MCF 10A (cell line): Measurements from ENCODE around the gene NFIA. TPM values are rescaled to one million over a fixed set of nuclear protein-coding genes. Genes with fewer than 3 reads are reported as not detected.

Experiments used
- BruUV-seq: library from RNA; stranded (reverse); fragments of 400-500 nt; replicated peaks from 2 replicates; lab custom pipeline; 2021; lab: Mats Ljungman, UMichigan
- CTCF ChIA-PET: fragments of 300-600 bp; sonication (Branson Sonifier 250); formaldehyde crosslinking; extraction: SDS; loops from one replicate; lab custom pipeline; 2021; ENCODE audit warnings: antibody characterized with exemption, inconsistent platforms; lab: Yijun Ruan, JAX
- POLR2A ChIA-PET: fragments of 300-600, 350-650 bp; sonication (Branson Sonifier 250); formaldehyde crosslinking; extraction: SDS; loops from one replicate; lab custom pipeline; 2020; ENCODE audit warnings: antibody characterized with exemption, inconsistent platforms; lab: Yijun Ruan, JAX
- DNase-seq: peaks from one replicate; pipeline ENCODE4 v3.0.0-alpha.2; 2018; ENCODE audit not compliant: unreplicated experiment
- H3K27ac Mint-ChIP-seq: one replicate; pipeline ENCODE4 v1.8.0; 2022; ENCODE audit warnings: mild to moderate bottlenecking, low read depth, mixed read lengths; ENCODE audit not compliant: unreplicated experiment
- H3K27me3 Mint-ChIP-seq: one replicate; pipeline ENCODE4 v1.8.0; 2022; ENCODE audit warnings: mixed read lengths; ENCODE audit not compliant: insufficient read depth, unreplicated experiment
- H3K36me3 Mint-ChIP-seq: one replicate; pipeline ENCODE4 v1.8.0; 2022; ENCODE audit warnings: mild to moderate bottlenecking, moderate library complexity, mixed read lengths; ENCODE audit not compliant: insufficient read depth, unreplicated experiment
- H3K4me1 Mint-ChIP-seq: one replicate; pipeline ENCODE4 v1.8.0; 2022; ENCODE audit warnings: mixed read lengths; ENCODE audit not compliant: insufficient read depth, unreplicated experiment
- H3K4me3 Mint-ChIP-seq: one replicate; pipeline ENCODE4 v1.8.0; 2022; ENCODE audit warnings: mild to moderate bottlenecking, moderate library complexity, mixed read lengths; ENCODE audit not compliant: unreplicated experiment
- H3K9me3 Mint-ChIP-seq: one replicate; pipeline ENCODE4 v1.8.0; 2022; ENCODE audit warnings: mixed read lengths; ENCODE audit not compliant: unreplicated experiment
- intact Hi-C: fragments of 100-400 bp; cut with micrococcal nuclease; formaldehyde crosslinking; loops from 2 replicates; pipeline ENCODE4 v1.14.1; 2022
- total RNA-seq: library from RNA; stranded (reverse); gene quantifications from 2 replicates; pipeline ENCODE4 v1.2.3, GENCODE V29; 2022
- TF ChIP-seq, protein P1 (sequence below): fragments of 200-600 bp; IDR thresholded peaks from one replicate; pipeline ENCODE4 v1.8.0; 2022; ENCODE audit warnings: antibody characterized with exemption, mild to moderate bottlenecking; ENCODE audit not compliant: unreplicated experiment

Gene NFIA
- total RNA-seq, 1 experiment from 2014 or later = 54.8 TPM

DNA sequence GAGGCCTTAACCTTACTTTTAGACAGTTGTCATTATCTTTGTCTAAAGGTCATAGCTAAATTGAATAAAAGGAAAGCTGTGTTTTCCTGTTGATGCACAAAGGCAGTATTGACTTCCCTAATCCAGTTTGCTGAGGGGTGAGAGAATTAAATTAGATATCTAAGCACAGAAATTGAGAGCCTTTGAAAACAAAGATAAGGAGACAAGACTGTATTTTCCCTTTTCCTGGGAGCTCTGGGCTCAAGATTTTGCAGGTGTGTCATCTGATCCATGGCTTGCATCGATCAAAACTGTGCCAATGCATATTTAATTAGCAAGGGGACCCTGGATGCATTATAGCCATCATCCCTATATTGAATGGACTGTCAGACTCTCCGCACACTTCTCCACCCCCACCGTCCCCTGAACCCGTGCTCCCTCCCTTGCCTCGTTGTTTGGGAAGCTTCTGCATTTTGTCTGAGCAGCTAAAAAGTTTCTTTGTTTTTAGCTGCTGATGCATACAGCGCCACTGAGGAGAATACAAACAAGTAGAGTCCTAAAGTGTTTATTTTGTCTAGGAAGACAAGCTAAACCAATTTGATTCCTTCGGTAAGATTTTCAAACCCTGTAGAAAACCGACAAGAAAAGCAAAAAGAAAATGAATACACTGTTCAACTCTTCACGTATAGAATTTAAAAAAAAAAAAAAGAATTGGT is 186.3 kb downstream of the NFIA start:
- no peaks in the 10 kb centered on the region for H3K27me3 Mint-ChIP-seq
- no peak overlapping the region for H3K4me3 Mint-ChIP-seq
- no peaks in the 10 kb centered on the region for H3K4me1 Mint-ChIP-seq
- TF ChIP-seq, protein P1, sequence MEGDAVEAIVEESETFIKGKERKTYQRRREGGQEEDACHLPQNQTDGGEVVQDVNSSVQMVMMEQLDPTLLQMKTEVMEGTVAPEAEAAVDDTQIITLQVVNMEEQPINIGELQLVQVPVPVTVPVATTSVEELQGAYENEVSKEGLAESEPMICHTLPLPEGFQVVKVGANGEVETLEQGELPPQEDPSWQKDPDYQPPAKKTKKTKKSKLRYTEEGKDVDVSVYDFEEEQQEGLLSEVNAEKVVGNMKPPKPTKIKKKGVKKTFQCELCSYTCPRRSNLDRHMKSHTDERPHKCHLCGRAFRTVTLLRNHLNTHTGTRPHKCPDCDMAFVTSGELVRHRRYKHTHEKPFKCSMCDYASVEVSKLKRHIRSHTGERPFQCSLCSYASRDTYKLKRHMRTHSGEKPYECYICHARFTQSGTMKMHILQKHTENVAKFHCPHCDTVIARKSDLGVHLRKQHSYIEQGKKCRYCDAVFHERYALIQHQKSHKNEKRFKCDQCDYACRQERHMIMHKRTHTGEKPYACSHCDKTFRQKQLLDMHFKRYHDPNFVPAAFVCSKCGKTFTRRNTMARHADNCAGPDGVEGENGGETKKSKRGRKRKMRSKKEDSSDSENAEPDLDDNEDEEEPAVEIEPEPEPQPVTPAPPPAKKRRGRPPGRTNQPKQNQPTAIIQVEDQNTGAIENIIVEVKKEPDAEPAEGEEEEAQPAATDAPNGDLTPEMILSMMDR = no peak
- intact Hi-C loops = no loop called here
- CTCF ChIA-PET = interaction anchor here (0.6 to 1.3 kb wide), 2 partner anchors 23 to 130 kb away, joined by 3 to 4 read pairs; no protein-coding TSS in a partner anchor
- POLR2A ChIA-PET = interaction anchor here (0.6 to 0.9 kb wide), 2 partner anchors 79 to 127 kb away, joined by 4 to 7 read pairs; no protein-coding TSS in a partner anchor
- H3K36me3 Mint-ChIP-seq = no peaks in the 10 kb centered on the region
- DNase-seq = no peak
- no TSS peak for BruUV-seq
- H3K27ac Mint-ChIP-seq = no peak overlapping the region
- no peaks in the 10 kb centered on the region for H3K9me3 Mint-ChIP-seq

DNA sequence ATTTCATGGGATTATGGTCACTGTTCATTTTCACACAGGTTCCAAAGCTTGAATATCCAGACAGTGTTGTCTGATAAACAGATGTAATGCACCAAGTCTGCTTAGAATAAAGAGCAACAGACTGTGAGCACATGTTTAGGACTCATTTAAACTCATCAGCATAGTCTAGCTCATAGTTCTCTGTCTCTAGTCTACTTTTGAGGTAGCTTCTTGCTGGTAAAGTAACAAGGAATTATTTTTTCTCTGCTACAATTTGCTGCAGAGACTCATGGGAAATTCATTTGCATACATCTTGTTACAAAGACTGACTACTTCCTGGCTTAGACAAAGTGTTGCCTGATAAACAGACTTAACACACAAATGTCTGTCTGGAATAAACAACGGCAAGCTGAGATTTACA is 187.2 kb downstream of the NFIA start:
- H3K9me3 Mint-ChIP-seq = no peaks in the 10 kb centered on the region
- TF ChIP-seq, protein P1 = no peak
- no peak for DNase-seq
- no peaks in the 10 kb centered on the region for H3K4me1 Mint-ChIP-seq
- intact Hi-C loops = no loop called here
- peaks cover 4% of the 10 kb centered on the region for H3K36me3 Mint-ChIP-seq
- no peak overlapping the region for H3K27ac Mint-ChIP-seq
- ChIA-PET CTCF (interaction anchor here (0.6 to 1.4 kb wide), 4 partner anchors 24 to 445 kb away, joined by 3 to 4 read pairs (median 4); no protein-coding TSS in a partner anchor), POLR2A (interaction anchor here (0.8 to 1.0 kb wide), 2 partner anchors 14 to 16 kb away, joined by 3 read pairs; no protein-coding TSS in a partner anchor)
- H3K4me3 Mint-ChIP-seq = no peak overlapping the region
- H3K27me3 Mint-ChIP-seq = no peaks in the 10 kb centered on the region
- BruUV-seq = no TSS peak

DNA sequence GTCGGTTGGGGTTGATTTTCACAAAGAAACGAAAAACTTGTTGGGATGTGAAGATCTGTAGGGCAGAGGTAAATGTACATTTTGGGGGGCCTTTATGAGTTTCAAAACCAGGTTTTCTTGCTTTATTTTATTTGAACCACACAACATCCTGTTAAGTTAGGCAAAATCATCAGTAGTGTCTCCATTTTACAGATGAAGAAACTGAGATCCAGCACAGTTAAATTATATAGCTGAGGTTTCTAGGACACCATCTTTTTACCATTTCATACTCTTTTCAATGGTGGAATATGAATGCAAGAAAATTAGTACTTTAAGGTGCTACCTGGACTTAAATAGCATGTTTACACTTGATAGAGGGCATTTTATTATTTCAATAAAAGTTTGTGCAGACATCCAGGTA is 187.7 kb downstream of the NFIA start:
- Mint-ChIP-seq H3K4me3 (no peak overlapping the region), H3K27ac (no peak overlapping the region), H3K9me3 (no peaks in the 10 kb centered on the region), H3K36me3 (peaks cover 6% of the 10 kb centered on the region), H3K4me1 (no peaks in the 10 kb centered on the region), H3K27me3 (no peaks in the 10 kb centered on the region)
- intact Hi-C loops = no loop called here
- DNase-seq = no peak
- no TSS peak for BruUV-seq
- POLR2A ChIA-PET = interaction anchor here (0.8 to 1.0 kb wide), 3 partner anchors 14 to 16 kb away, joined by 3 read pairs; no protein-coding TSS in a partner anchor
- CTCF ChIA-PET = interaction anchor here (1.4 kb wide), 1 partner anchor 220 kb away, joined by 3 read pairs; no protein-coding TSS in a partner anchor
- TF ChIP-seq, protein P1 = no peak

DNA sequence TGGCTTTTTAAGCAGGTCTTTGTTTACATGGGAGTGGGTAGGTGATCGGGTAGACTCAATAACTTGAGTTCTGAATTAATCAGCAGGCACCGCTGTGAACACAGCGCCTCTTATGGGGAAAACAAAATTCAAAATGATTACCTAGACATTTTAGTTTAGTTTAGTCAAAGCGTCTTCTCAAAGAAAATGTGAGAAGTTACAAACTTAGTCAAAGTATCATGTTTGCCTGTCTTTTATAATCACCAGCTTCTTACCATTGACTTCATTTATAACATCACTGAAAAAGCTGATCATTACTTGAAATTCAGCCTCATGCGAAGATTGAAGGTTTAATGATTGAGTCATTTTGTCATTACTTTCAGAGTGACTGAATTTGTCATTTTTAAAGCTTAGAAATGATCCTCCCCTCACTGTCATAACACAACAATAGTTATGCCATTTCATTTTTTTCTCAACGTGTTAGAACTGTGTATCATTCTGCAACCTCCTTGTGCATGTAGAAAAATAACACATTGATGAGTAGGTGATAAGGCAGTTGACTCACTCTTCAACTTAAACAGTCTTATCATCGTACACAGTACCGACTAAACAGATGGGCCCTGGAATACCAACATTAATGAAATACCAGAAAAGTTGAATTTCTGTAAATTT is 188.5 kb downstream of the NFIA start:
- Mint-ChIP-seq H3K36me3 (peaks cover 6% of the 10 kb centered on the region), H3K27me3 (no peaks in the 10 kb centered on the region), H3K4me1 (no peaks in the 10 kb centered on the region), H3K4me3 (no peak overlapping the region), H3K9me3 (no peaks in the 10 kb centered on the region), H3K27ac (no peak overlapping the region)
- ChIA-PET CTCF (interaction anchor here (1.3 to 1.6 kb wide), 2 partner anchors 9 to 221 kb away, joined by 3 to 5 read pairs; no protein-coding TSS in a partner anchor), POLR2A (interaction anchor here (0.6 to 1.1 kb wide), 3 partner anchors 10 to 79 kb away, joined by 3 to 4 read pairs (median 3); no protein-coding TSS in a partner anchor)
- BruUV-seq = no TSS peak
- intact Hi-C loops = no loop called here
- DNase-seq = no peak
- TF ChIP-seq, protein P1 = no peak
